ENCODE measurements around the gene ADCY6. TPM values are rescaled to one million over a fixed set of nuclear protein-coding genes. Genes with fewer than 3 reads are reported as not detected.

ADCY6 gene
- polyA plus RNA-seq, 1 donor (not counting 4 experiments of a cell fraction or from before 2014, with no cell fraction given) = 13.2 TPM

- Histone ChIP-seq H3K79me2 (ENCODE audit: control insufficient read depth, insufficient read depth, low read length) (no peaks in the 10 kb centered on the region), H3K9me1 (ENCODE audit: control insufficient read depth, extremely low read depth, insufficient read depth, low read length) (no peaks in the 10 kb centered on the region), H3K27me3 (ENCODE audit: control insufficient read depth, extremely low read depth, insufficient read depth, low read length) (no peaks in the 10 kb centered on the region), H4K20me1 (ENCODE audit: control insufficient read depth, extremely low read depth, insufficient read depth, low read length) (no peaks in the 10 kb centered on the region), H3K9me3 (ENCODE audit: control insufficient read depth, low read depth, low read length) (no peaks in the 10 kb centered on the region), H3K4me3 (ENCODE audit: control insufficient read depth in 2 of 3, extremely low read depth in 1 of 3, insufficient read depth in 2 of 3, low read depth in 1 of 3, low read length in 3 of 3) (no peak overlapping the region), H3K27ac (ENCODE audit: control insufficient read depth, insufficient read depth, low read length) (no peak overlapping the region), H3K36me3 (ENCODE audit: control insufficient read depth in 2 of 2, extremely low read depth in 1 of 2, insufficient read depth in 2 of 2, low read length in 2 of 2) (no peaks in the 10 kb centered on the region), H3K4me1 (ENCODE audit: control insufficient read depth, extremely low read depth, insufficient read depth, low read length) (peaks cover 14% of the 10 kb centered on the region), H3K4me2 (ENCODE audit: control insufficient read depth, extremely low read depth, insufficient read depth, low read depth, low read length) (peak overlapping the region; percentile 19), H3K9ac (ENCODE audit: control insufficient read depth, extremely low read depth, insufficient read depth, low read length) (no peak overlapping the region), H2AFZ (ENCODE audit: control insufficient read depth, low read length) (no peak overlapping the region)
- no peak for TF ChIP-seq EZH2 (IDR thresholded peaks at IDR 0.05; ENCODE audit: low read length)
- TF ChIP-seq CTCF (optimal IDR thresholded peaks at IDR 0.05 in 1 of 3, IDR thresholded peaks at IDR 0.05 in 1 of 3, conservative IDR thresholded peaks at IDR 0.05 in 1 of 3; ENCODE audit: extremely low read depth in 1 of 3, insufficient read depth in 2 of 3, low read length in 3 of 3) = no peak
- dilution Hi-C loops (cut with MboI; ENCODE audit: extremely low pct_ligation_motif_present, low sequenced_read_pairs) = no loop called here
- DNase-seq (ENCODE audit: low read depth, low spot score) = peak; percentile 52
- FAIRE-seq = peak; percentile 88
Measured at GRCh38 chr12:48794870-48795269, 6.0 kb upstream of the ADCY6 start.

GRCh38 chr12:48793696-48794095 lies 4.8 kb upstream of the ADCY6 start:
- no peak for DNase-seq (ENCODE audit: low read depth, low spot score)
- Histone ChIP-seq H3K9ac (ENCODE audit: control insufficient read depth, extremely low read depth, insufficient read depth, low read length) (no peak overlapping the region), H3K27ac (ENCODE audit: control insufficient read depth, insufficient read depth, low read length) (no peak overlapping the region), H3K36me3 (ENCODE audit: control insufficient read depth in 2 of 2, extremely low read depth in 1 of 2, insufficient read depth in 2 of 2, low read length in 2 of 2) (no peaks in the 10 kb centered on the region), H3K79me2 (ENCODE audit: control insufficient read depth, insufficient read depth, low read length) (no peaks in the 10 kb centered on the region), H2AFZ (ENCODE audit: control insufficient read depth, low read length) (no peak overlapping the region), H3K4me2 (ENCODE audit: control insufficient read depth, extremely low read depth, insufficient read depth, low read depth, low read length) (no peak overlapping the region), H3K27me3 (ENCODE audit: control insufficient read depth, extremely low read depth, insufficient read depth, low read length) (no peaks in the 10 kb centered on the region), H3K9me3 (ENCODE audit: control insufficient read depth, low read depth, low read length) (no peaks in the 10 kb centered on the region), H3K4me1 (ENCODE audit: control insufficient read depth, extremely low read depth, insufficient read depth, low read length) (peaks cover 16% of the 10 kb centered on the region), H4K20me1 (ENCODE audit: control insufficient read depth, extremely low read depth, insufficient read depth, low read length) (no peaks in the 10 kb centered on the region), H3K4me3 (ENCODE audit: control insufficient read depth in 2 of 3, extremely low read depth in 1 of 3, insufficient read depth in 2 of 3, low read depth in 1 of 3, low read length in 3 of 3) (no peak overlapping the region), H3K9me1 (ENCODE audit: control insufficient read depth, extremely low read depth, insufficient read depth, low read length) (no peaks in the 10 kb centered on the region)
- FAIRE-seq = no peak
- TF ChIP-seq EZH2 (IDR thresholded peaks at IDR 0.05; ENCODE audit: low read length) (no peak), CTCF (optimal IDR thresholded peaks at IDR 0.05 in 1 of 3, IDR thresholded peaks at IDR 0.05 in 1 of 3, conservative IDR thresholded peaks at IDR 0.05 in 1 of 3; ENCODE audit: extremely low read depth in 1 of 3, insufficient read depth in 2 of 3, low read length in 3 of 3) (no peak)
- dilution Hi-C loops (cut with MboI; ENCODE audit: extremely low pct_ligation_motif_present, low sequenced_read_pairs) = no loop called here

Data from keratinocyte (primary cell).